GM19240 (cell line): ENCODE data around the gene MMP26.

Experiments
- DNase-seq: peaks from one replicate; pipeline ENCODE4 v3.0.0; 2011; ENCODE audit warnings: low spot score; ENCODE audit not compliant: insufficient read length

The MMP26 gene

DNA sequence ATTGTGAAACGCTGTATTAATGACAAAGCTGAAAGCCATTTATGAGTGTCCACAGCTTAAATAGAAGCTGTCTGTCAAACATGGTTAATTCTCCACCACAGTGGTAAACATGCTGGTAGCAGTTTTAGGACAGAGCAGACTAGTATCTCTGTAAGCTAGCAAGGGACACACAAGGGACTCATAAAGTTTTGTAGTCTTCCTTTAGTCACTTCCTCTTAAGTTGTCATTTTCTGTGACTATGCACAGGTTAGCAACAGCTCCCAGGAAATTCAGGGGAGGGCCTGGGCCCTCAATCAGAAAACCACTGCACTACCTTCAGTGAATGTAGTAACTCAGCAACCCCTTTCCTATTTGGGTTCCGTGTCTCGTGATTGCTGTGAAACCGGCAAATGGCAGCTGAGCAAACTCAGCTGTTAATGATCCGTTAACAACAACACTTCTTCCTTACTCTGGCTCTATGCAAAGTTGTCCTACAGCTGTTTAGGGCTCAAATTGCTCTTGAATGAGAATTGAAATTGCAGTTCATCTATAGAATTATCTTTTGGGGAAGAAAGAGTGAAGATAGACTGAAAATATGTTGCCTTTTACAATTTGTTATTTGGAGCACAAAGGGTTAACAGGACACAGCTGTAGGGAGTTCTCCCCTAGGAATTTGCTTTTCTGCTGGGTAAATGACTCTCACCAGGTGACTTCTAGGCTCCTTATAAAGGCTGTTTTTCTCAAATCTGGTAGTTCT, at the start of gene MMP26:
MMP26 (plus strand) TSS at position 731 of the 736 bp plus-strand sequence.
- no peak for DNase-seq

DNA sequence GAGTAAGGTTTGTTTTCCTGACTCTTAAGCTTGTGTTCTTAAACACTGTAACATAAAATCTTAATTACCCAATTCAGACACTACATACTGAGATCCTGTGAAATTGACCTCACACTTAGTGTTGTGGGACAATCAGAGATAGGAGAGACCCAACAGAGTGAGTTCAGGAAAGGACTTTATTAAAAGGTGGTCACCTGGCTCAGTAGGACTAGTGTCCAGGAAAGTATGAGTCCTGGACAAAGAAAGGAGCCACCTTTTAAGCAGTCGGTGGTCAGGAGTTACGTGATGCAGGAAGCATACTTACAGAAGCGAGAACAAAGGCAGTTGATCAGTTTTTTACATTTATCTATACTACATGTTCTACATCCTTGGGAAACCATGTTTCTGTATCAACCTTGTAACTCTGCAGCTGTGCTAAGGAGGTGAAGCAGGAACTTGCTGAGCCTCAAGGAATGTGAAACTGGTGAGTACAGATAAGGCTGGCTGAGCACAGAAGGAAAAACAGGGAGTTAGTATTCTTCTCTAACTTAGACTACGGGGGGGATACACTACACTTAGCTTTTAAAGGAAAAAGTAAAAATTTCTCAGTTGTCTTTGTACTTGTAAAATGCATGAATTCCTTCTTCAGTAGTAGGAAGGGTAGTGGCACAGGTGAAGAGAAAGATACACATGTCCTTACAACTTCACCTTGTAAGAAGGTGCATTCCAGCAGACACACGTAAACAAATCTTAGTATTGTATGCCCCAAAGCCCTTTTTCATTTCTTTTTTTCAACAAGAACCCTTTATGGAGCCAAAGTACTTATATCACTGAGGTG, 45.7 kb upstream of the MMP26 start:
- DNase-seq, result no peak

DNA sequence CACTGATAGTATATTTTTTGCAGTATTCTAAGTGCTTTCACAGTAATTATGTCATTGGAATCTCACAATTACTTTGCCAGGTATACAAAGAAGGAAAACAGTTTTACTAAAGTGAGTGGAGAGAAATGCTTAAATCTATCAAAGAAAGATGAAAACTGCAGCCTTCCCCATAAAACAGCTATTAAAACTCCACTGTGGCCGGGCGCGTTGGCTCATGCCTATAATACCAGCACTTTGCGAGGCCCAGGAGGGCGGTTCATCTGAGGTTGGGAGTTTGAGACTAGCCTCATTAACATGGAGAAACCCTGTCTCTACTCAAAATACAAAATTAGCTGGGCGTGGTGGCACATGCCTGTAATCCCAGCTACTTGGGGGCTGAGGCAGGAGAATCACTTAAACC, 41.7 kb upstream of the MMP26 start:
- DNase-seq, result no peak

DNA sequence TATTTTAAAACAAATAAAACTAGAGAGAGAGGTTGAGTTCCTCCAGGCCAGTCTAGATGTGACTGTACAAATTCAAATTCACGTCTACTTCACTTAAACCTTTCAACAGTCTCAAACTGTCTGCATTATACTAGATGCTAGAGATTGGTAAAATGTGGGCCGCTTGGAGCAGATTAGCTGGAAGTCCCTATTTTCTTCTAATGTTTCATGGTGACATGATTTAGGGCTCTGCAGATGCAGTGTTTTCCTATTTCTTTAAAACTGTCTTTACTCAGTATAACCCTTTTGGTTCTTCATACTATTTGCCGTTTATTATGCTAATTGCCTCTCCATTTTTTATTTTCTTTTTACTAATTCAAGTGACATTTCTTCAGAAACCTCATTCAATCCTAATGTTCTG, 40.4 kb upstream of the MMP26 start:
- no peak for DNase-seq

DNA sequence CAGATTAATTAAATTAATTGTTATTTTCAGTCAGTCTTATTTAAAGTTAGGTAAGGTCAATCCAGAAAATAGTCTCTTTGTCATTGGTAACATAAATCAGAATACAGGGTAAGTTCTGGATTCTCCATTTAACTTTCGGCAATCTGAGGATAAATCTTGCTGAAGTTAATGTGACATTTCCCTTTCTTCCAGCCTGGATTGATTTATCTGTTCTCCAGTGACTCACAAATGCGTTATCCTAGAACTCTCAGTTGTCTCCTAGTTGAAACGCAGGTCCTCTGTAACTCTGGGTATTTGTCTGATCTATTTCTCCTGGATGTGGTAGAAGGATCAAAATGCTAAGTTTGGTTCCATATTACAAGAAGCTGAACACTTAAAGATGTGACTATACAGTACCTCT, 39.8 kb upstream of the MMP26 start:
- no peak for DNase-seq

DNA sequence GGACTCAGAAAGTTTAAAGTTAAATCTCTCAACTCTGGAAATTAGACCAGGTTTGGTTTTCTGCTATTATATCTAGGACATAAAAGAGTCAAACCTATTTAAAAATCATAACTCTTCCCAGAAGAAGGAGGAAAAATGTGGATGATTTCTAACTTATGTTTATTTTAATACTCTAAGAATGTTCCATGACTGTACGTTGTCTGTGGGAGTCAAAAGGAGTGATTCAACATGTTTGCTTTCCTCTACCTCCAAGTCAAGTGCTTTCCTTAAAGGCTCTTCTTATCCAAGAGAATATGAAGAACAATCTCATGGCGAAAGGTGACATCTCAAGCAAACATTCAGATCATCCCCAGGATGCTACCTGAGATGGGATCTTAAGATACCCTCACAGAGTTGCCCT, 39.2 kb upstream of the MMP26 start:
- no peak for DNase-seq

DNA sequence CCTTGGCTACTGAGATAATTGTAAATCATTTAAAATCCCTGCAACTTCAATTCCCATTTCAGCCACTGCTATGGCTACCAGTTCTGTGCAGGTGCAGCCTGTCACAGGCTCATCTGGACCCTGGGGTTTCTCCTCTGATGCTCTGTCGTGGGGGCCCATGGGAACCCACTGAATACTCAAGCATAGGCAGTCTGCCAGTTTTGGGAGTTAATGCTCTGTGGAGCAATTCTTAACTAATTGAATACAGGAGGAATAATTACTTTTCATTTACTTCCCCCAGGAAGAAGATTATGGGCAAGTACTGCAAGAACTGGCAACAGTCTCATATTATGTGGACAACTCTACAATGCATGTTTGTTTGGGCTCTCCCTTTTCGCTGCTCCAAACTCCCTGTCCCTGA, 32.8 kb upstream of the MMP26 start:
- no peak for DNase-seq

DNA sequence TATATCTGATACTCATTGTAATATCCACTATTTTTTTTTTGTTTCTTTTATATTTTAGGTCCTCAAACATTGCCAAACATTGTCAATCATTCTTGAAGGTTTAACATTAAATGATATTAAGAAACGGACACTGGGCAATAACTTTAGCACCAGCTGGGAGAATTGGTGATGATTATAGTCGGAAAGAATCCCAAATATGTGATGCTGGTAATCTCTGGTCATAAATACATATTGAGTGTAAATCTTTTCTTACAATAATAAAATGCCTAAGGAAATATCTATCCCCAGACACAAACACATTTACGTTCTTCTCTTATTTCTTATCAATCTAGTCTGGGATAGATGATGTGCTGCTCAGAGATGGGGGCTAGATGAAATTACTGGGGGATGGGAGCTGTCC, 32.1 kb upstream of the MMP26 start:
- no peak for DNase-seq

DNA sequence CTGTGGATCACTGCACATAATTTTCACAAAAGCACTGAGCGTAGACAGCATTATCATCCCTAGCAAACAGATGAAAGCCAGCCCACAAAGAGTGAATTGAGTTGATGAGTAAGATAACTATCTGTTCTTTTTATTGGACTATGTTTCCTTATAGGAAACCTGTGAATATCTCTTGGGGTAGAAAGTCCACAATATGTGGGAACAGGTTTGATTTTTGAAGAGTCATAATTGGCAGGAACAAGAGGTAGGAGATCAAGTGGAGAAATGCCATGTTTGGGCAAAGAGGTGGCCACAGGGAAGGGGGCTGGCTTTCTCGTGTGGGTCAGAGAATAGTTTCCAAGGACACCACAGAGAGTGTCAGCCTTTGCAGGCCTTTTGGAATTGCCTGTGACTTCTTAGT, 30.8 kb upstream of the MMP26 start:
- no peak for DNase-seq

DNA sequence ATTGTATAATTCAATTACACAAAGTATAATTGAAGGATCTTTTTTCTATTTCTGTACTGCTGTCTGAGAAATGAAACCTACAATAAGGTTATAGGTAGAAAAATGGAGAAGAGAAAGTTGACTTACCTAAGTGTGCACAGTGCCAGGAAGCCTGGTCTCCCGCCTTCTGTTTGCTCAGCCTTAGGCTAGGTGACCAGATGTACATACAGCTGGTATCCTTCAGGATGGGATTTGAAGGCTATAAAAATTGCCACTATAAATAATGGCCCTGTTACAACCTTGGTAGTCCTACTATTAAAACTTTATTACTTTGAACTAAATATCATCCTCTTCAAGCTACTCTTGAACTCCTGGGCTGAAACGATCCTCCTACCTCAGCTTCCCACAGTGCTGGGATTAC, 26.6 kb upstream of the MMP26 start:
- DNase-seq, result no peak

DNA sequence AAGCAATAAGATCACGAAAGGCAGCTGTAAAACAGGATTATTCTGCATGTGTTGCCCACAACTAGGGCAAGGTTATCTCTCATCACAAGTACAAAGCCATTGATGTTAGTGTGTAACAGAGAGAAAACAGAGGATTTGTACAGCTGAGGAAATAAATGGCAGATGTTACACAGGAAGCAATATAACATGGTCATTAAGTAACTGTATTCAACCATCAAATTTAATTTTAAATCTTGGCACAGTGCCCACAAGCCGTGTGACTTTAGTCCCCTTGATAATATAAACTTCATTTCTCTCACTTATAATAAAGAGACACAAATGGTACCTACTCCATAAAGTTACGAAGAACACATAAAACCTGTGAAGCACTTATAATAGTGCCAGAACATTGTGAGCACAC, 24.2 kb upstream of the MMP26 start:
- DNase-seq, result no peak

DNA sequence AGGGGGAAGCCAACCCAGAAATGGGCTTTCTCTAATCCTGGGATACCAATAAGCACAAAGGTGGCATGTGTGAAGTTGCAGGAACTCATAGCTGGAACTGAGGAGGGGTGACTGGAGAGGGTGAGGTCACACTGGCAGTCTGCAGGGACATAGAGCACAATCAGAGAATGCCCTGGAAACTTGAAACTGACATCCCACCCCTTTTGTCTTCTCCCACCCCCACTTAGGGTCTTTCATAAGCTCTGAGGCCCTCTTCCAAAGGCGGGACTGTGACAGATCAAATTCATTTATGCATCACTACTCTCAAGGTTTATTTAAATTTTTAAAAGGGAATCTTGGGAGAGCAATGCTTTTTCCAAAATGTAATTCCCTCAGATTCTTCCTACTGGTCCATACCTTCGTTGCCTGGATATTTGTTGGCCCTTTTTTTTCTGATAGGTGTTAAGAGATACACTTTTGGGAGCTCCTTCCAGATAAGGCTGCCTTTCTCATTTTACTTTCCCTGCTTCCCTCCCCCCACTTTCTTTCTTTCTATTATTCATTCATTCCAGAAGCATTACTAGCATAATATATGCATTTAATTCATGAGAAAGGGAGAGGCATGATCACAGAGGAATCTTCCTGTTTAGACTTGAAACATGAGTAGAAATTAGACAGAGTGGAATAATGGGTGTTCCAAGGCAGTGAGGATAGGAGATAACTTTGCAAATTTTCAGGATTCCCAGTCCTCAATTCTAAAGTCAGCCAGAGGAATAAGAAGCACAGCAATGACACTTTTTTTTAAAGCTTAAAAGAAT, 21.8 kb upstream of the MMP26 start:
- no peak for DNase-seq

DNA sequence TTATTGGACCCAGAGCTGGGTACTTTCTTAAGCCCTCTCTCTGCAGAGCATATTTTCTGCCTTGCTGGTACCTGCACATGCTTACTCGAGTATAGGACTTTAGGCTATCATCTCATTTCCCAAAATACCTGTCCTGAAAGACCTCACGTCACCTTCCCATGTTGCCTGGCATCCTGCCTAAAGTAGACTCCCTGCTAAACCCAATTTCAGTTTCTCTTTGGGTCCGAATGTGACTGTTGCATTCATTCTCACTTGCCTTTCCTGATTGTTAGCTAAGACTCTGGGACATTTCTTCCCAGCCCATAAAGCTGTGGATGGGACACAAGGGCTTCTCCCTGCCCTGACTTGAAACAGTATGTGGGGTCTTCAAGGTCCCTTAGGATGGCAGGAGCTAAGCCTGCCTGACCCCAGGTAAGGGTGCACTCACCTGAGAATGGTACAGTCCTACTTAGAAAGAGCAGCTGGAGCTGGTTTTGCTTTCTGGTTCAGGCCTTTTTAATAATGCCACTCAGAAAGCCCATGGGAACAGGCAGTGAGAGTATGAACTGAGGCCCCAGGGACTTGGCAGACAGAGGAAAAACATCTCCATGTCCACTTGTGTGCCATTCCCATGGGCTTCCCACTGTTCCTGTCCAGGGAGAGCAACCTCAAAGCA, 19.8 kb upstream of the MMP26 start:
- DNase-seq, result no peak

DNA sequence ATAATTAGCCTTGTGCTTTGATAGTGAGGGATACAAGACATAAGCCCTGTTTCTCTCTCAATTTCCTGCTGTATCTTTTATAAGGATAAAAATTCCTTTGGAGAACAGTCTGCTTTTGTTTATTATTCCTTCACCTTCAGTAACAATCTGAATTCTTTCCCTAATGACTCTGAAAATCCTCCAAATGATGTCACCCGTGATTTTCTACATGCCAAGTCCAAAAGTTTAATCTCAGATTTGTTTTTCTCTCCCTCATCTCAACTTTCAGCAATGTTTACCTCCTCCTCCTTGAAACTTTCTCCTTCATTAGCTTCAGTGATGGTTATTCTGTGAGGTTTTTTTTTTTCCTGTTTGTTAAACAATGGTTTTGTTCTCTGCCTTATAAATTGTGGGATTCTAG, 9.1 kb upstream of the MMP26 start:
- no peak for DNase-seq

DNA sequence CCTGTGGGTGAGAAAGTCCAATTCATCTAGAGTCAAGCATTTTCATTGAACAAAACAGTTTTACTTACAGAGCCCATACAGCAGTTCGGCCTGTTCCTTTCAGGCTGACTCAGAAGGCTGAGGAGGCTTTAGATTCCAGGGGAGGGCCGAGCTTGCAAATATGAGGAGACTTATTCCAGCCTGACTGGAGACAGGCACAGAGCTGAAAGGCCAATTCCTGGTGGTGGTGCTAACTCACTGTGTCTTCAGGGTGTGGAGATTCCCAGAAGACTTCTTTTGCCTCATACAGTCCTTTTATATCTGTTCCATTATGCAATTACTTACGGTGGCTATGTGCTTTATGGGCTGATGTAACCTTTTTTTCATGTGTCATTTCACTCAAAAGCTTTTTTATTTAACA, 7.0 kb upstream of the MMP26 start, which contains the start of gene OR51E2:
OR51E2 (minus strand) TSS at position 269 of the 400 bp plus-strand sequence. CDS start 15,142 bp downstream, outside the sequence.
- DNase-seq, result no peak

DNA sequence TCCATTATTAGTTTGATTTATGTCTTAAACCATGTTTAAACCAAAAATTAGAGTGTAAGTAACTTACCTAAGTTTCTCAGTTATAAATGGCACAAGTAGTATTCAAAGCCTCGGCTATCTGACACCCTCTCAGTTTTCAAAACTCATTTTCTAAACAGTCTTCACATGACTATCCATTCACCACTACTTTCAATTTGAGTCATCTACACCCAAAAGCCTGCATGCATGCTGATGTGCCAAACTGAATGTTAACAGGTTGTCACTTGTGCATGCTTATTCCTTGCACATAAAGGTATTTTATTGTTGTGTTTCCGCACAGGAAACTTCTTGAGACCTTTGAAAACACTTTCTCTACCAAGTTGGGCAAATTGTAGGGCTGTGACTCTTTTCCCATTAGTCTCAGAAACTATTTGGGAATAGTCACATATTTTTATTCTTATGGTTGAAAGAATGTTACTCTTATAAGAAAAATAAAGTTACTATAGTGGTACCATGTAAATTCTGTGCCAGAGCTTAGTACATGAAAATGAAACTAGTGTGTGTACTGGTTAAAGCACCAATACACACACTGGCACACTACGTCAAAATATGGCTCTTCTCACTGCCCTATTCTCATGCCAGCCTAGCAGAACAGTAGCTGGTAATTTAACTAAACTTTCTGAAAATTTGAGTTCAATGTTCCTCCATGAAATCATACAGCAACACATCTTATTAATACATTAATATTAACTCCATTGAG, 4.7 kb upstream of the MMP26 start:
- peak; percentile 11 for DNase-seq

DNA sequence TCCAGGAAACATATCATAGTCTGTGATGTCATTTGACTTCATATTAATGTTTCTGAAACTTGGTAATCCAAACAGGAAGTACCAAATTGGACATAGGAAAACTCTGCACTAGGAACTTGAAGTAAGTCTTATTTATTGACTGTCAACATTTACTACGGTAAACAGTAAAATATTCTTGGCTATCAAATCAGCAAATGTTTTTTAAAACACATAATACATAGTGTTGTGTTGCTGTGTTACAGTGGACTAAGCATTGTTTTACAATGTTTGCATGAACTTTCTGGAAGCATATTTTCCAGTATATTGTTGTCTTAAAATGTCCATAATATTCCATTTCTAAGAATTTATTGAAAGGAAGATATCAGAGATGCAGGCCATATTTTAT, 4.2 kb upstream of the MMP26 start:
- no peak for DNase-seq

DNA sequence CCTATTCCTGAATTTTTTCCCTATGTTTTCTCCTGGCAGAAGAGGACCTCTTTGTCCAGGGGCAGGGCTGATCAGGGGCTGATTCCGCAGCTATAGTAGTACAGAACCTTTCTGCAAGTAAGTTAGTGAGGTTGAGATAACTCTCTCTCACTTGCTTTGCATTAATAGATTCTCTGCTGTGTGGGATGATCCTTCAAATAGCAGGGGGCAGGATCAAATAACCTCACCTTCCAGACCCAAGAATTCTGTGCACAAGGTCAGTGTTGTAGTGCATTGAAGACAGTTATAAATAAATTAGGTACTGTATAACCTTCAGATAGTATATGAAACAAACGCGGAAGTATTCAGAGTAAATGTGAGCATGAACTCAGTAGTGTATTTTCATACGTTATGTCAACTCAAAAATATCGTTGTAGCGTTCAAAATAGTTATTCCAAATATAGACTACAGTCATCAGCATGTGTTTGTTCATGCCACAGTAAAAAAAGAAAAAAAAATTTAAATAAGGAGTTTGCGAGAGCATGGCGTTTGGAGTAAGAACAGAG, 278 bp downstream of the MMP26 start:
- DNase-seq, result no peak

DNA sequence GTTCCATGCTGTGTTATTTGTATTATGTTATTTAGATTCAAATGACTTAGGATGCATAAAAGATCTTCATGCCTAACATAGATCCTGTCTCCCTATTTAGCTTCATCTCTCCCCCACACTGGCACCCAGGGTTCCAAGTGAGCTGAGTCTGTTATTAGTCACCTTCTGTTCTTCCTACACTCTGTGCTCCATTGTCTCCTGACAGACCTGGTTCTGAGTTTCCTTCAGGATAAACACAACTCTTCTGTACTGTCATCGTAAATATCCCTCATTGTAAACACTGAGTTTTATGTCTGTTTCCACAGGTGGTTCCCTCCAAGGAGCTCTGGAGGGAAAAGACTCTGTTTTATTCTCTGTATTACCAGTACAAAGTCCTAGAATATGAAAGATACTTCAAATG, 8.7 kb downstream of the MMP26 start:
- DNase-seq, result no peak

DNA sequence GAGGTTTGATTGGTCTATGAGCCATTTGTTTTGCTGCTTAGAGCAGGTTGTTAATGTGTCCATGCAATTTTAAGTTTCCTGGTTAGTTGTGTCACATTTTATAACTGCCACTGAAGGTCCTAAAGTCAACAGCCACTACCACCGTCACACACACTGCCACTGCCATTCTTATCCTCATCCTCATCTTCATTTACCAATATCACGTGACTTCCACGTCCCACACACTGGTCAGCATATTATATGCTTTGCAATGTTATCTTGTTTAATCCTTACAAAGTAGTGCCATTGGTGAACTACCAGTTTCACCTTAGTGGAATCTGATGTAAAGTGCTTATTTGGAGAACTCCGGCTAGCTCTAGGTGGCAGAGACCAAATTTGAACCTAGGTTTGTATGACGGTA, 9.7 kb downstream of the MMP26 start:
- no peak for DNase-seq
